ENCODE measurements around the gene AKIP1.
"Not testable (repeated sequence)": the region's sequence is repeated elsewhere in the genome, so short reads cannot be mapped to it uniquely, and the experiment has no call there.

DNA sequence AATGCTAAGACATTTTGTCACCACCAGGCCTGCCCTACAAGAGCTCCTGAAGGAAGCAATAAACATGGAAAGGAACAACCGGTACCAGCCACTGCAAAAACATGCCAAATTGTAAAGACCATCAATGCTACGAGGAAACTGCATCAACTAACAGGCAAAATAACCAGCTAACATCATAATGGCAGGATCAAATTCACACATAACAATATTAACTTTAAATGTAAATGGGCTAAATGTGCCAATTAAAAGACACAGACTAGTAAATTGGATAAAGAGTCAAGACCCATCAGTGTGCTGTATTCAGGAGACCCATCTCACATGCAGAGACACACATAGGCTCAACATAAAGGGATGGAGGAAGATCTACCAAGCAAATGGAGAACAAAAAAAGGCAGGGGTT lies 19.8 kb upstream of the AKIP1 start:
- not testable (repeated sequence) for TF ChIP-seq EZH2 (IDR thresholded peaks at IDR 0.05; ENCODE audit: borderline replicate concordance, low read depth, low read length, severe bottlenecking); CTCF (IDR thresholded peaks at IDR 0.05; ENCODE audit: borderline replicate concordance, extremely low read depth, low read length, poor library complexity, severe bottlenecking)

Measured in DND-41 (cell line).